K562 (cell line): ENCODE measurements around the gene POLD1. TPM values are rescaled to one million over a fixed set of nuclear protein-coding genes. Genes with fewer than 3 reads are reported as not detected.
A peak's percentile ranks its signal among the peaks of the same experiment; 100 is the strongest.

Experiments used
- CREB1 ChIP-seq, 2 experiments: sonication (generic) in 1 of 2; formaldehyde crosslinking in 1 of 2; IDR thresholded peaks; 2 replicates each; pipeline versions ENCODE4 v1.6.1 to v1.8.0; 2012 to 2022; ENCODE audit warnings: inconsistent platforms in 1 of 2, mild to moderate bottlenecking in 1 of 2, missing genetic modification reagents in 1 of 2, moderate library complexity in 1 of 2
- DPF2 ChIP-seq: fragments of 450-650 bp; IDR thresholded peaks from 2 replicates; pipeline ENCODE4 v1.6.1; 2016
- E2F4 ChIP-seq: sonication (generic); formaldehyde crosslinking; IDR thresholded peaks from 2 replicates; pipeline ENCODE4 v1.8.0; 2022; ENCODE audit warnings: mild to moderate bottlenecking, low read depth, missing genetic modification reagents
- MECOM ChIP-seq: fragments of 250-450 bp; sonication (Bioruptor Pico); IDR thresholded peaks from 2 replicates; pipeline ENCODE4 v1.8.0; 2022; ENCODE audit warnings: inconsistent platforms
- NR1H2 ChIP-seq: sonication (generic); formaldehyde crosslinking; IDR thresholded peaks from 2 replicates; pipeline ENCODE4 v1.4.0; 2020; ENCODE audit warnings: mild to moderate bottlenecking, missing genetic modification reagents
- REST ChIP-seq, 2 experiments: fragments of 450-650 bp; formaldehyde crosslinking in 1 of 2; IDR thresholded peaks; 2 replicates each; pipeline versions ENCODE4 v1.4.0 to v1.6.1; 2014 to 2020; ENCODE audit warnings: mild to moderate bottlenecking in 2 of 2, borderline replicate concordance in 1 of 2, low read depth in 1 of 2
- SMARCC2 ChIP-seq: fragments of 450-650 bp; IDR thresholded peaks from 2 replicates; pipeline ENCODE4 v1.6.1; 2017; ENCODE audit warnings: antibody characterized with exemption, moderate library complexity, mild to moderate bottlenecking, low read depth
- SREBF1 ChIP-seq: fragments of 150-350 bp; IDR thresholded peaks from 2 replicates; pipeline ENCODE4 v1.6.1; 2014; ENCODE audit warnings: antibody characterized with exemption, low read depth, low read length, borderline replicate concordance
- ZHX1 ChIP-seq: fragments of 150-350 bp; conservative IDR thresholded peaks from 2 replicates; pipeline ENCODE4 v1.6.1; 2014; ENCODE audit warnings: low read length
- ZNF449 ChIP-seq: fragments of 250-450 bp; sonication (Bioruptor Pico); IDR thresholded peaks from 2 replicates; pipeline ENCODE4 v1.8.0; 2022; ENCODE audit warnings: moderate library complexity, mild to moderate bottlenecking, inconsistent platforms
- polyA plus RNA-seq, 8 experiments: library from polyadenylated mRNA; depleted of rRNA in 4 of 8; stranded (reverse) in 5 of 8; unstranded in 3 of 8; fragments of >200 nt; fragmentation: Nextera tagmentation in 2 of 8; fragmentation: Illumina TruSeq in 1 of 8; extraction: Ambion mirVana in 2 of 8; extraction: Trizol in 1 of 8; gene quantifications; 2 replicates each; pipeline versions ENCODE4 v1.2.1 to v1.2.3, GENCODE V29; 2011 to 2014; ENCODE audit warnings: inconsistent platforms in 1 of 8, missing spikeins in 1 of 8
- total RNA-seq, 7 experiments: library from RNA; depleted of rRNA in 6 of 7; stranded (reverse); fragments of >200 nt in 6 of 7; fragmentation: Illumina TruSeq in 2 of 7; extraction: Trizol in 2 of 7; gene quantifications; 2 replicates each; pipeline versions ENCODE4 v1.2.1 to v1.2.3, GENCODE V29; 2011 to 2021; ENCODE audit warnings: low replicate concordance in 1 of 7

The POLD1 gene
- total and polyA plus RNA-seq, 9 of the 15 experiments (the other 6 are each of a cell fraction or from before 2014, with no cell fraction given), result 1.3 to 312 (median 47.8) TPM

GRCh38 chr19:50358483-50359327 lies 25.4 kb upstream of the POLD1 start (continued):
- TF ChIP-seq REST (IDR thresholded peaks at IDR 0.05; ENCODE audit: borderline replicate concordance) (no peak), REST (CRISPR knock-in tag; IDR thresholded peaks at IDR 0.05; ENCODE audit: low read depth) (peak; percentile 65), CREB1 (IDR thresholded peaks at IDR 0.05) (peak; percentile 100), CREB1 (CRISPR knock-in tag; IDR thresholded peaks at IDR 0.05) (peak; percentile 100), SREBF1 (no peak), E2F4 (CRISPR knock-in tag) (no peak), NR1H2 (no peak), SMARCC2 (peak; percentile 66), ZNF449 (no peak), ZHX1 (no peak), MECOM (CRISPR knock-in tag) (peak; percentile 52; the same call in 1 of the 2 replicates), DPF2 (peak; percentile 70)
